ENCODE measurements around the gene BUD13.

DNA sequence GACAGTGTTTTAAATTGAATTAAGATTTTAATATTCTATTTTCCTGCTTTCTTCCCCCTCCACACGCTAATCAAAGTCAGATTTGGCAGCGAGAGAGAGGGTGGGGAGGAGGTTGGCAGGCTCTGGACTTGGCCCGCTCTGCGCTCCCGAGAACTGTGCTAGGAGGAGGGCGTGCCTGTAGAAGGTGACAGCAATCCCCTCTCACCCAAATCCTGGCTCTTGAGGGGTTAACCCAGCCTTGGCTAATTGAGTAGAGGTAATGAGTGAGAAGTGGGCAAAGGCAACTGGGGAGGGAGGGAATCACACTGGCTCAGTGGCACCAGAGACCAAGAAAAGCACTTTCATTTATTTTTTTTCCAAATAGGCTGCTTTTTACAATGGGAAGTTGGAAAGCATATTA is 42.2 kb downstream of the BUD13 start:
- TF ChIP-seq ZNF302 (CRISPR knock-in tag; IDR thresholded peaks at IDR 0.05) = no peak
- TF ChIP-seq RNF2 (IDR thresholded peaks at IDR 0.05; ENCODE audit: borderline replicate concordance, low read depth) = no peak
- no peak for TF ChIP-seq CBX8 (IDR thresholded peaks at IDR 0.05)
- no peak for TF ChIP-seq CTCF (IDR thresholded peaks at IDR 0.05)
- no peak for TF ChIP-seq MAFK (IDR thresholded peaks at IDR 0.05; ENCODE audit: partially characterized antibody)
- no peak for TF ChIP-seq POLR2A (IDR thresholded peaks at IDR 0.05; ENCODE audit: low read length)
- TF ChIP-seq MAZ (IDR thresholded peaks at IDR 0.05; ENCODE audit: borderline replicate concordance, low read depth, low read length) = no peak
